Lung microvascular endothelial cell (primary cell): Measurements from ENCODE around the gene RNU4-1. TPM values are rescaled to one million over a fixed set of nuclear protein-coding genes. Genes with fewer than 3 reads are reported as not detected.
"Not testable (repeated sequence)": the region's sequence is repeated elsewhere in the genome, so short reads cannot be mapped to it uniquely, and the experiment has no call there.

Experiments
- DNase-seq, 2 donors: peaks; one replicate each; pipeline versions ENCODE4 v3.0.0 to v3.0.0-alpha.2; 2010; ENCODE audit warnings: low read depth in 2 of 2
- total RNA-seq: library from RNA; depleted of rRNA; stranded (reverse); fragments of >200 nt; gene quantifications from 2 replicates; pipeline ENCODE4 v1.2.1, GENCODE V29; 2014

The RNU4-1 gene
- under 0.01 TPM in 2 replicates for total RNA-seq

DNA sequence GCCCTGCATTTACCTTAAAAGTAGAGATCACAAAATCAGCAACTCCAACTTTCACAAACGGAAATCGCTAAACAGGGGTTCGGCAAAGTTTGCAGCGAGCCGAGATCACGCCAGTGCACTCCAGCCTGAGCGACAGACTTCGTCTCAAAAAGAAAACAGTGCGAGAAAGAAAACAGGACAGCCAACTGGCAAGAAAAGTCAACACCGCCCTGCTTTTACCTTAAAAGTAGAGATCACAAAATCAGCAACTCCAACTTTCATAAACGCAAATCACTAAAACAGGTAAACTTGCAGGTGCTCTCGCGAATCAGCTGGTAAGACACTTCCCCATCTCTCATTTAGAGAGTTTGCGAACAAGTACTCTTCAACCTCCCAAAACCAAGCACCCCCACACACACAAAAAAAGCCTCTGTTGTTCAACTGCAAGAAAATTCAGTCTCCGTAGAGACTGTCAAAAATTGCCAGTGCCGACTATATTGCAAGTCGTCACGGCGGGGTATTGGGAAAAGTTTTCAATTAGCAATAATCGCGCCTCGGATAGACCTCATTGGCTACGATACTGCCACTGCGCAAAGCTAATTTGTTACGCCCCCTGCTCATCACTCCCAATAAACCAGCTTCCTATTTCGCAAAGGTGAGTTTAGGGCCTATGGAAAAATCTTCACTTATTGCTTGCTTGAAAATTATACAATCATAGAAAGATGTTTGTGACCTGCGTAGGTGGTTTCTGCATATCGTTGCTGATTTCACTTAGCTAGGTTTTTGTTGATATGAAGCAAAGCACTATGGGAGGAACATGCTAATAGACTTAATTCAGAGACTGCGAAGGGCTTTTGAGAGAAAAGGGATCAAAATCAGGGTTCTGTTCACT is at the start of gene RNU4-1:
TSS of gene RNU4-1 (minus strand) at position 577 of the 871 bp plus-strand sequence.
- DNase-seq: peak; percentile 88 to 93

DNA sequence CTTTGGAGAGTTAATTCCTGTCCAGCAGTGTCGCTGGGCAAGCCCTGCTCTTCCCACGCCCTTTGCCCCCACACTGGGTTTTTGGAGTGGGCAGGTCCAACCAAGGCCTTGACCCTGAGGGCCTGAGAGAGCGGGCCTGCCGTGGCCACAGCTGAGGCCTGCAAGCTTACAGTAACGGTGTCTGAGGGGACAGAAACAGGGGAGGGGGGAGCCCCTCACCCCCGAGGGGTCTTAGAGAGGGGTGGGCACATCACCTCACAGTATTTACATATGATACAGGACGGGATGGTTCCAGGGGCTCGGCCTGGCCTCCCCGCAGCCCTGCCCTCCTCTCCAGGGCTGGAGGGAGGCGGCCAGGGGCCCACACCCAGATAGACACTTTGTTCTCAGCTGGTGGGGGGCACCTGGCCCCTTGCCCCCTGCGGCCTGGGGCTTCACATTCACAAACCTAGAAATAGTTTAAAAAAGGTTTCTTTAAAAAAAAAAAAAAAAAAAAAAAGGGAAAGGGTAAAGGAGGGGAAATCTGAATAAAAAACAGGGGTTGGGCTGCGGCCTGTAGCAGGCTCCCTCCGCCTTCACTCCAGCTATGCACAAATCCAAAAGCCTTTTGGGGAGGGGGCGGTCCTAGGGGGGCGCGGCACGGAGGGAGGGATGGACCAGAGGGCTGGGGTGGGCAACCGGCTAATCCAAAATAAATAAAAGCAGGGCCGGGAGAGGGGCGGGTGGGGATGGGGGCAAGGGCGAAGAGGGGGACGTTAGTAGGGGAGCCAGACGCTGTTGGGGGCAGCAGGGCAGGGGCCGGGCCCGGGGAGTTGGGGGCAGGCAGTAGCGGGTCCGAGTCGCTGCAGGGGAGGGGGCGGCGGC is 49.4 kb upstream of the RNU4-1 start:
- DNase-seq: no peak

DNA sequence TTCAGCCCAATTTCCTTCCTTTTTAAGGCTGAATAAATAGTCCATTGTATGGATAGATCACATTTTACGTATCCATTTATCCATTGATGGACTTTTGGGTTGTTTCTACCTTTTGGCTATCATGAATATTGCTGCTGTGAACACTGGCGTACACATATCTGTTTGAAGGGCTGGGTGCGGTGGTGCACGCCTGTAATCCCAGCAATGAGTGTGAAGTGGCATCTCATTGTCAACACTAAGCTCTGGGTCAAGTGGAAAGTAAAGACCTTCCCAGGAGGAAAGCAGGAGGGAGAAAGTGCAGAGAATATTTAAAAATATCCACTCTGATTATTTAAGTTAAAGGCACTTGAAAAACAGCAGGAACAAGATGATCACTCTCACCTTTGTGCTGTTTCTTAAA is 46.2 kb upstream of the RNU4-1 start:
- no peak for DNase-seq

DNA sequence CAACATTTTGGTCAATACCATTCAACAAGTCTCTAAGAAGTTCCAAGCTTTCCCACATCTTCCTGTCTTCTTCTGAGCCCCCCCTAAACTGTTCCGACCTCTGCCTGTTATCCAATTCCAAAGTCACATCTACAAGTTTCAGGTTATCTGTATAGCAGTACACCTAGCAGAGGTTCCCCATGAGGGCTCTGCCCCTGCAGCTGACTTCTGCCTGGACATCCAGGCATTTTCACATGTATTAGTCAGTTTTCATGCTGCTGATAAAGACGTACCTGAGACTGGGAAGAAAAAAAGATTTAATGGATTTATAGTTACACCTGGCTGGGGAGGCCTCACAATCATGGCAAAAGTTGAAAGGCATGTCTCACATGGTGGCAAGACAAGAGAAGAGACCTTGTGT is 44.7 kb upstream of the RNU4-1 start:
- DNase-seq: no peak

DNA sequence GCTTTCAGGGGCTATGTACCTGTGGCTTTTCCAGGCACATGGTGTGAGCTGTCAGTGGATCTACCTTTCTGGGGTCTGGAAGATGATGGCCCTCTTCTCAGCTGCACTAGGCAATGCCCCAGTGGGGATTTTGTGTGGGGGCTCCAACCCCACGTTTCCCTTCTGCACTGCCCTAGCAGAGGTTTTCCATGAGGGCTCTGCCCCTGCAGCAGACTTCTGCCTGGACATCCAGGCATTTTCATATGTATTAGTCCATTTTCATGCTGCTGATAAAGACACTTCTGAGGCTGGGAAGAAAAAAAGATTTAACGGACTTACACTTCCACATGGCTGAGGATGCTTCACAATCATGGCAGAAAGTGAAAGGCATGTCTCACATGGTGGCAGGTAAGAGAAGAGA is 43.4 kb upstream of the RNU4-1 start:
- DNase-seq: not testable (repeated sequence)

DNA sequence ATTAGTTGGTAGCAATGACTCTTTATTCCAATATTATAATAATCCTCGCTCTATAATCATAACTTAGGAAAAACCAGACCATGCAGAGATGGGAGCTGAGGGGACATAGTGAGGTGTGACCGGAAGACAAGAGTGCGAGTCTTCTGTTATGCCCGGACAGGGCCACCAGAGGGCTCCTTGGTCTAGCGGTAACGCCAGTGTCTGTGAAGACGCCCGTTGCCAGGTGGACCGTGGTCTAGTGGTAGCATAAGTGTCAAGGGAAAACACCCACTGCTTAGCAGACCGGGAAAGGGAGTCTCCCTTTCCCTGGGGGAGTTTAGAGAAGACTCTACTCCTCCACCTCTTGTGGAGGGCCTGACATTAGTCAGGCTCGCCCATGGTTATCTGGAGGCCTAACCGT is 42.4 kb upstream of the RNU4-1 start:
- DNase-seq: peak in 1 of 2 donors; percentile 56

DNA sequence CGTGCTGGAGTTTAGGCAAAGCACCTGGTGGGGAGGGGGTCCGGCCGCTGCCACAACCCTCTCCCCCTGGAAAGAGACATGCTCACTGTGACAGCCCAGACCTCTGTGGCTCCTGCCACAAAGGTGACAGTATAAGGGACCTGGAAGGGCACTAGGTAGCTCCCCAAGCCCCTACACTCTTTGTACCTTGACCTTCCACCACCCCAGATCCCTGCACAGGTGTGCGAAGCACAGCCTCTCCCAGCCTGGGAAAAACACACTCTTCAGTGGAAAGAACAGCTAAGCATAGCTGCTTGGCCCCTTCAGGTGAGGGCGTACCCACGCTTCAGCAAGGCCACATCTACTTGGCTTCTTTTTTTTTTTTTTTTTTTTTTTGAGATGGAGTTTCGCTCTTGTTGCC is 39.5 kb upstream of the RNU4-1 start:
- no peak for DNase-seq

DNA sequence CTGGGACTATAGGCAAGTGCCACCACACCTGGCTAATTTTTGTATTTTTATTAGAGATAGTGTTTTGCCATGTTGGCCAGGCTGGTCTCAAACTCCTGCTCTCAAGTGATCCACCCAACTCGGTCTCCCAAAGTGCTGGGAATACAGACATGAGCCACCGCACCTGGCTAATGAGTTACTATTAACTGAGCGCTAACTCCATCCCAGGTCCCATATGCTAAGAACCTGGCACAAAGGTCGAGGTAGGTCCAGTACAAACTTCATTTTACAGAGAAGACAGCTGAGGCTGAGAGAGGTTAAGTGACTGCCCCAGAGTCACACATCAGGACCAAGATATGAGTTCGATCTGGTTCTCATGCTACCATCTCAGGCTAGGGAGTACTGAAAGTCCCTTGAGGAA is 39.0 kb upstream of the RNU4-1 start:
- DNase-seq: no peak

DNA sequence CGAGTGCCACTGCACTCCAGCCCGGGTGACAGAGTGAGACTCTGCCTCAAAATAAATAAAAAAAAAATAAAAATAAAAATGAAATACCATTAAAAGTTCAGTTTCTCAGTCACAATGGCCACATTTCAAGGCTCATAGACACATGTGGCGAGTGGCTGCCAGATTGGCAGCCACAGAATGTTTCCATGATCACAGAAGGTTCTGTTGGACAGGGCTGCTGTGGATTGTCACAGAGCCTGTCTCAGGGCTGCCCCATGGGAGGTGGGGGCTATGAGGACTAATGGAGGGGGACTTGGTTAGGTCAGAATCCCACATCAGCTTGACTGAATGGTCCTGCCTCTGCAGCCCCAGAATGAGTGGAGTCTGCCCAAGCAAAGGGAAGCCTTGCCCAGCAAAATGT is 38.4 kb upstream of the RNU4-1 start:
- no peak for DNase-seq

DNA sequence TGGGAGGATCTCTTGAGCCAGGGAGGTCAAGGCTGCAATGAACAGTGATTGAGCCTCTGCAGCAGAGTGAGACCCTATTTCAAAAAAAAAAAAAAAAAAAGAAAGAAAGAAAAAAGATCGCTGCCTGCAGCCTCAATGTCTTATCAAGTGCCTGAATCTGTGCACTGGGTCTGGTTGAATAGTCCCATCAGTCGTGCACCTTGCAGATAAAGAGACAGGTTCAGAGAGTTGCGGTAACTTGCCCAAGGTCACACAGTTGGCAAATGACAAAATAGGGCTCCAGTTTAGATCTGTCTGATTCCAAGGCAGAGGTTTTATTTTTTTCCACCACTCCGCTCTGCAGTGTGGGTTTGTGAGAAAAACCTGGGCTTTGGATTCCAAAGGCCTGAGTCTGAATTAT is 35.2 kb upstream of the RNU4-1 start:
- no peak for DNase-seq

DNA sequence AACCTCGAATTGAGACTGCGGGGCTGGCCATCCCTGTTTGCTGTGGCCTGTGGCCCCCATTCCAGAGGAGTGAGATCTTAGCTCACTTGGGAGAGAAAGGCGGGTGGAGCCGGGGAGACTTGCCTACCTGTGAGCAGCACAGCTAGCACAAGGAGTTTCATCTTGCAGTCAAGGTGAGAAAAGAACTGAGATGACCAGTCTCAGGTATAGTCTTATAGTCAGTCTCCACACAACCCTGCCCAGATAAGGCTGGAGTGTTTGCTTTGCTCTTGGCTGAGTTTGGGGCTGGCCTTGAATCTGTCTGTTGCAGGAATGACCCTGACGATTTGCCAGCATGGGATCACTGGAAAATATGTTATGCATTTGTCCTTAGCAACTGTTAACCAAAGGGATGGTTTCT is 34.6 kb upstream of the RNU4-1 start, which contains the start of gene PLA2G1B:
TSS of gene PLA2G1B (minus strand) at position 187 of the 400 bp plus-strand sequence. CDS start at position 161, 26 bp downstream.
- DNase-seq: no peak

DNA sequence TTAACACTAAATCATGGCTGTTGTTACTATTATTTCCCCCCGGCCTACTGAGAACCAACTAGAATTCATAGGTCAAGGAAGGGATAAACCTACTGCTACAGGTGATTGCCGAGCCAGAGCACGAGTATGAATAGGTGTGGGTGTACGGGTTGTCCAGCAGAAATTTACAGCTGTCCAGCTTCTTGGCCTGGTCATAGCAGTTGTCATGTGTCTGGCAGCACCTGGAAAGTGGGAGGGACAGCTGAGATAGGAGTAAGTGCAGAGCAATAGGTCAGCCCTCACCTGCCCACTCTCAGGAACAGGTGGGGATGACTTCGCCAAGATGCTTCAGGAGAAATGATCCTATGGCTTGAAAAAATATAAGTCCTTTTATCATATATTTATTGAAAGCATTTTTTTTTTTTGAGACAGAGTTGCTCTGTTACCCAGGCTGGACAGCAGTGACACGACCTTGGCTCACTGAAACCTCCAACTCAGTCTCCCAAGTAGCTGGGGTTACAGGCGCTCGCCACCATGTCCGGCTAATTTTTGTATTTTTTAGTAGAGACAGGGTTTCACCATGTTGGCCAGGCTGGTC is 31.9 kb upstream of the RNU4-1 start:
- DNase-seq: no peak

DNA sequence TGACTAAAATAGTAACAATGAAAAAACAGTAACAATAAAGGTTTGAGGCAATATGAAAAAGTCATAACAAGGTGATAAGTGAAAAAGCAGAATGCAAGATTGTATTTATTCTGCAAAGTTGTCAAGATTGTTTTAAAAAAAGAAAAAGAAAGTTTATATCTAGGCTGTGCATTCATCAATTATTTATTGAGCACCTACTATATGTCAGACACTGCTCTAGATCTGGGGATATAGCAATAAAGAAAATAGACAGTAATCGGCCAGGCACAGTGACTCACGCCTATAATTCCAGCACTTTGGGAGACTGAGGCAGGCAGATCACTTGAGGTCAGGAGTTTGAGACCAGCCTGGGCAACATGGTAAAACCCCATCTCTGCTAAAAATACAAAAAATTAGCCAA is 30.7 kb upstream of the RNU4-1 start:
- no peak for DNase-seq

DNA sequence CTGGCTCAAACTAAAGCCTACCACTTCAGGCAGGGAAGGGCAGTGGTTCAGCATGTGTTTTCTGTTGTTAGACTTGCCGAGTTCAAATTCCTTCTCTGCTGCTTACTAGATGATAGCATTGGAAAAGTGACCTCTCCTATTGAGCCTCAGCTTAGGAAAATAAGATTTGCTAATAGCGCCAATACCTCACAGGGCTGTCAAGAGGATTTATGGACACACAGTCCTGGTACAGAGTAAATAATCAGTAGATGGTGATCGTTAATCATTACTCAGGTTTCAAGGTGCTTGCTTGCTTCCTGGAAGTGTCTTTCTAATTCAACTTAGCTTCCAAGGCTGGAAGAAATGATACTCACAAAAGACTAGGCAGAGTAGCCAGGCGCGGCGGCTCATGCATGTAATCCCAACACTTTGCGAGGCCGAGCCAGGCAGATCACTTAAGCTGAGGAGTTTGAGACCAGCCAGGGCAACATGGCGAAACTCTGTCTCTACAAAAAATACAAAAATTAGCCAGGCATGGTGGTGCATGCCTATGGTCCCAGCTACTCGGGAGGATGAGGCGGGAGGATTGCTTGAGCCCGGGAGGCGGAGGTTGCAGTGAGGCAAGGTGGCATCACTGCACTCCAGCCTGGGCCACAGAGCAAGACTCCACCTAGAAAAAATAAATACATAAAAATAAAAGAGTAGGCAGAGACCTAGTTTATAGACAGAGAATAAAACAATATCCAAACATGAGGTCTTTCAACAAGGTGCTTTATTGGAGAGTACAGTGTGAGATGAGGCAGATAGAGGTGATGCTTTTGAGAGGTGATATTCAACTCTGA is 28.6 kb upstream of the RNU4-1 start:
- DNase-seq: no peak

DNA sequence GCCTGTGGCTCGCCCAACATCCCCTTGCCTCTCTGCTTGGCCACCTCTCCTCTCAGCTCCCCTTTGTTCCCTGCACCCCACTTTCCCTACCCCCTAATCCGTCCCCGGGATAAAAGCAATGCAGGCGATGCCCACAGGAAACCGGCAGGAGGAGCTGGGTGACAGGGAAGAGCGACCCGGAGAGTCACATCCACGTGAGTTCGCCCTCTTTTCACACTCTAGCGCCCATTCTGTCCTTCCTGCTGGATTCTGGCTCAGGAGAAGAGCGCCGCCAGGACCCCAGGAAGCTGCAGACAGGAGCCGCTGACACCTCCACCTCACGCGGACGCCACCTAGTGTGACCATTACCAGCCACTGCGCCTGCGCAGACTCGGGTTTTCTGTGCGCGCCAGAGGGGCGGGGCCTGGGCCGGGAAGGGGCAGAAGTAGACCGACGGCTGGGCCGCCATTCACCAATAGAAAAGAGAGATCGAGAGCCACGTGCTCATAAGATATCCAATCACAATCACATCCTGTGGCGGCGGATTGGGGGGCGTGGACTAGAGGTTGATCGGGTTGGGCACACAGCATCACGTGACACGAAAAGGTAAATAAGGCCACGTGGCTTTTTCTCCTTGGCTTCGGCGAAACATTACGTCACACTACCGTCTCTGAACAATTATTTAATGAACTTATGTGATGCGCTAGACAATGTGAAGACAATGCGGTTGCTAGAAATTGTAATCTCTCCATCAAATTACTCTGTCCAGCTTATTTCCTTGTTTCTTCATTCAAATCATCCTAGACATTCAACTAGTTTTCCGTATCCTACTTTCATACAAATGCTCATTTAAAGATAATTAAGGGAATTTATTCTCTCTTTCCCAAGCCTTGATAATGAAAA is 24.4 kb upstream of the RNU4-1 start:
- DNase-seq: peak; percentile 99 to 100

DNA sequence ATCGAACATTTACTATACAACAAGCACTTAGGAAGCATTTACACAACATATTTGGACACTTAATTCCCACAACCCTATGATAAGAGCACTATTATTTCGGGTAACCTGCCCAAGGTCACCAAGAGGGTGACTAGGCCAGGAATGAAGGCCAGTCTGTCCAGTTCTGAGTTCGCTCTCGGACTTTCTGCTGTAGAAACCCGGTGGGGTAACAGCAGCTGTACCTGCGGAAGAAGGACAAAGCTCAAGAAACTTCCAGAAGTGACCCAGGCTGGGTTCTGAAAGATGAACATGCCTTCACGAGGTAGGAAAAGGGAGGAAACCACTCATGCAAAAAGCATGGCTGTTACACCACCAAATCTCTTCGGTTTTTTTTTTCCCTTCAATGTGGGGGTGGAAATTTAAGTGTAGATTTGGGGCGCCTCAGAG is 23.8 kb upstream of the RNU4-1 start:
- peak in 1 of 2 donors; percentile 11 for DNase-seq

DNA sequence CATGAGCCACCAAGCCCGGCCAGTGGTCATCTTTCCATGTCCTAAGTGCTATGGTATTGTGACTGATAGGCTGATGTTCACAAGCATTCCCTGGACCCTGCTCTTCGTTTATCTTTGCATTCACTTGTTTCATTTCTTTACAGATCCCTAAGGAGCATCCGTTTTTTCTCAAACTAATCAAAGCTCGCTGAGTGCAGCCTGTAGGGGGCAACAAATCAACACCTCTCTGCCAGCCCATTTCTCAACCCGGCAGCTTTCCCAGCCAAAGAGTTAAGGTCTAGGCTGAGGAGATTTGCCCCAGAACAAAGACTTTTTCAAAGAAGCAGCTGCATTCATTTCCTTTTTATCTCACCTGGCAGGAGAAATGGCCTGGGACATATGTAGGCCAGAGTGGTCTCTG is 21.2 kb upstream of the RNU4-1 start:
- peak in 1 of 2 donors; percentile 24 for DNase-seq

DNA sequence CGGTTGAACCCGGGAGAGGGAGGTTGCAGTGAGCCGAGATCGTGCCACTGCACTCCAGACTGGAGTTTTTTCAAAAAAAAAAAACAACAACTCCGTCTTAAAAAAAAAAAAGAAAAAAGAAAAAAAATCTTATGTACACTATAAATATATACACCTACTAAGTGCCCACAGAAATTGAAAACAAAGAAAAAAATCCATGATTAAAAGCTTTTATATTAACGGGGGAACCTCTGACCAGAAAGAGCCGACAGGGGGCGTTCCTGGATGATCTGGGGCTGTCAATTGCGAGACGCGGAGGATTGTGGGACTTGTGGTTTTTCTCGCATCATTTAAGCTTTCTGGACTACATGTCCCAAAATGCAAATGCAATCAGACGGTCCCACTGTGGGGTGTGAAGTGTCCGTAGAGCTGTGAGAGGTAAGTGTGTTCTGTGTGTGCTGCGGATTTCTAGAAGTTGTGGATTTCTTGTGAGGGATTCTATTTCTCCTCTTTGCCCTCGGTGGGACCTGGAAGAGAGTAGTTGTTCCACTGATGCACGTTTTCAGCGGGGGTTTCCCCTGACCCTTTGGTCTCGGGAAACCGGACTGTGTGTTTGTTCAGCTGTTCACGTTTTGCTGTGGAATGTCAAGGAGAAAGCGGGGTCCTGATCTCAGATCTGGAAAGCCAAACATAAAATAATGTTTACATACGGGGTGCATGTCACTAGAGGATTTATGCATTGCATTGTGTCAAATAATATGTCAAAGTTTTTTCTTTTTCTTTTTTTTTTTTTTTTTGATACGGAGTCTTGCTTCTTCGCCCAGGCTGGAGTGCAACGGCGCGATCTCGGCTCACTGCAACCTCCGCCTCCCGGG is 9.2 kb upstream of the RNU4-1 start, which contains the start of gene SIRT4:
TSS of gene SIRT4 (plus strand) at position 360 of the 854 bp plus-strand sequence. CDS start 1,241 bp downstream, outside the sequence.
- peak; percentile 95 to 96 for DNase-seq

DNA sequence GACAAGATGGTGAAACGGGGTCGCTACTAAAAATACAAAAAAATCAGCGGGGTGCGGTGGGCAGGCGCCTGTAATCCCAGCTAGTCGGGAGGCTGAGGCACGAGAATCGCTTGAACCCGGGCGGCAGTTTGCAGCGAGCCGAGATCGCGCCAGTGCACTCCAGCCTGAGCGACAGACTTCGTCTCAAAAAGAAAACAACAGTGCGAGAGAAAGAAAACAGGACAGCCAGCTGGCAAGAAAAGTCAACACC is 701 bp downstream of the RNU4-1 start:
- DNase-seq: peak in 1 of 2 donors; percentile 55
